ENCODE measurements around the gene TMEM17.

DNA sequence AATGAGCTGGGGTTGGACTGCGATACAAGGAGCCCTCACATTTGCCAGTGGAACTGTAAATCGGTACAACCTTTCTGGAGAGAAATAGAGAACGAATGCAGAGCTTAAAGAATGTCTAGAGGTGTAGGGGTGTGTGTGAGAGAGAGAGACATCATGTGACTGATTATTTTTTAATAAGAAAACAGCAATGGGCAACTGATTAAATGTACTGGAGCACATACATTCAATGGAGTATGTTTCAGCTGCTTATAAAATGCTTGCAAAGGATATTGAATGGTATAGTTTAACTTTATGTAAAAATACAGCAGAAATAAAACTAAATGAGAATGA lies 391 bp upstream of the TMEM17 start:
- TF ChIP-seq EZH2 (IDR thresholded peaks at IDR 0.05; ENCODE audit: low read length, missing control alignments) = no peak
- TF ChIP-seq, protein P1, sequence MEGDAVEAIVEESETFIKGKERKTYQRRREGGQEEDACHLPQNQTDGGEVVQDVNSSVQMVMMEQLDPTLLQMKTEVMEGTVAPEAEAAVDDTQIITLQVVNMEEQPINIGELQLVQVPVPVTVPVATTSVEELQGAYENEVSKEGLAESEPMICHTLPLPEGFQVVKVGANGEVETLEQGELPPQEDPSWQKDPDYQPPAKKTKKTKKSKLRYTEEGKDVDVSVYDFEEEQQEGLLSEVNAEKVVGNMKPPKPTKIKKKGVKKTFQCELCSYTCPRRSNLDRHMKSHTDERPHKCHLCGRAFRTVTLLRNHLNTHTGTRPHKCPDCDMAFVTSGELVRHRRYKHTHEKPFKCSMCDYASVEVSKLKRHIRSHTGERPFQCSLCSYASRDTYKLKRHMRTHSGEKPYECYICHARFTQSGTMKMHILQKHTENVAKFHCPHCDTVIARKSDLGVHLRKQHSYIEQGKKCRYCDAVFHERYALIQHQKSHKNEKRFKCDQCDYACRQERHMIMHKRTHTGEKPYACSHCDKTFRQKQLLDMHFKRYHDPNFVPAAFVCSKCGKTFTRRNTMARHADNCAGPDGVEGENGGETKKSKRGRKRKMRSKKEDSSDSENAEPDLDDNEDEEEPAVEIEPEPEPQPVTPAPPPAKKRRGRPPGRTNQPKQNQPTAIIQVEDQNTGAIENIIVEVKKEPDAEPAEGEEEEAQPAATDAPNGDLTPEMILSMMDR (conservative IDR thresholded peaks at IDR 0.05 in 1 of 2, IDR thresholded peaks at IDR 0.05 in 1 of 2; ENCODE audit: low read depth in 1 of 2, low read length in 2 of 2) = no peak

Data from fibroblast of lung (primary cell).